Heart left ventricle (tissue), 16 donors: ENCODE measurements around the gene SAMD11. TPM values are rescaled to one million over a fixed set of nuclear protein-coding genes. Genes with fewer than 3 reads are reported as not detected.
"Not testable (repeated sequence)": the region's sequence is repeated elsewhere in the genome, so short reads cannot be mapped to it uniquely, and the experiment has no call there.

Experiments
- ATAC-seq, 4 donors: fragments of 200-7000 bp; cut with Tn5 transposase; one replicate each; pipeline ENCODE4 v1.9.1; 2020 to 2022; ENCODE audit warnings: moderate library complexity in 4 of 4, mild to moderate bottlenecking in 3 of 4, moderate number of reproducible peaks in 1 of 4
- DNase-seq, 5 donors: peaks; one replicate each; pipeline ENCODE4 v3.0.0-alpha.2; 2020
- H3K27ac ChIP-seq, 12 donors: fragments of 200-600 bp; sonication (generic) in 4 of 12; one replicate each; pipeline versions ENCODE4 v1.5.0 to v1.8.0; 2016 to 2022; ENCODE audit warnings: mild to moderate bottlenecking in 2 of 12
- H3K27me3 ChIP-seq, 9 donors: fragments of 200-600 bp; sonication (generic) in 2 of 9; one replicate each; pipeline versions ENCODE4 v1.5.1 to v1.8.0; 2016 to 2022; ENCODE audit warnings: mild to moderate bottlenecking in 3 of 9
- H3K36me3 ChIP-seq, 9 donors: fragments of 200-600 bp; sonication (generic) in 2 of 9; one replicate each; pipeline versions ENCODE4 v1.5.0 to v1.8.0; 2018 to 2022; ENCODE audit warnings: mild to moderate bottlenecking in 2 of 9
- H3K4me1 ChIP-seq, 12 donors: fragments of 200-600 bp; sonication (generic) in 4 of 12; one replicate each; pipeline versions ENCODE4 v1.5.0 to v1.8.0; 2016 to 2022; ENCODE audit warnings: mild to moderate bottlenecking in 3 of 12
- H3K4me3 ChIP-seq, 12 donors: fragments of 200-600 bp; sonication (generic) in 4 of 12; one replicate each; pipeline versions ENCODE4 v1.5.0 to v1.8.0; 2017 to 2022; ENCODE audit warnings: mild to moderate bottlenecking in 9 of 12, moderate library complexity in 4 of 12
- H3K9me3 ChIP-seq, 12 donors: fragments of 200-600 bp; sonication (generic) in 4 of 12; one replicate each; pipeline versions ENCODE4 v1.5.0 to v1.8.0; 2016 to 2022; ENCODE audit warnings: mild to moderate bottlenecking in 1 of 12
- POLR2A ChIP-seq, 2 donors: fragments of 450-650 bp; IDR thresholded peaks; one replicate each; pipeline ENCODE4 v1.6.1; 2017; ENCODE audit warnings: antibody characterized with exemption in 2 of 2, mild to moderate bottlenecking in 2 of 2, moderate library complexity in 2 of 2
- WGBS, 4 donors: extraction: QIAGEN DNeasy Blood & Tissue Kit in 2 of 4; methylation state at CpG; one replicate each; pipeline versions ENCODE4 v1.1.5 to v1.1.7; 2013 to 2018; 5-methylcytosine and 5-hydroxymethylcytosine counted together
- intact Hi-C, 10 donors: fragments of 100-400 bp; cut with DNase I; formaldehyde crosslinking; loops; one replicate each; pipeline versions ENCODE4 v1.11.1 to v1.14.2; 2022
- long read RNA-seq, 3 donors: library from polyadenylated mRNA; unstranded; transcript quantifications; one replicate each; pipeline ENCODE4 v2.0.0, GENCODE V29; 2020 to 2021
- polyA plus RNA-seq, 2 donors: library from polyadenylated mRNA; stranded (reverse); fragments of 200-250 nt; gene quantifications; one replicate each; pipeline ENCODE4 v1.2.3, GENCODE V29; 2013
- total RNA-seq, 9 donors: library from RNA; depleted of rRNA in 2 of 9; stranded (reverse); fragments of >200 nt in 2 of 9; fragmentation: NEBNext Ultra II Directional in 3 of 9; extraction: Animal tissue kit (Norgen Biotek cat#: 25700) in 3 of 9; gene quantifications; one replicate each; pipeline versions ENCODE4 v1.1.0 to v1.2.4, GENCODE V29; 2016 to 2023
- TF ChIP-seq, protein P1 (sequence below), 12 donors: fragments of 200-600 bp; sonication (generic) in 4 of 12; IDR thresholded peaks; one replicate each; pipeline versions ENCODE4 v1.5.0 to v1.8.0; 2018 to 2022; ENCODE audit warnings: antibody characterized with exemption in 12 of 12, mild to moderate bottlenecking in 5 of 12
- donor health status: ischemic (EF 13 %, LVEDD 7.1; RV severe dilation, severe dysfunction).
- donor health status: healthy with polysubstance abuse.
- donor health status: DM: no; HTN: yes; CAD: no.
- donor health status: DM: no; HTN: no; CAD: no.
- donor health status: ischemic (EF 25% LVEDD 6.9; RV normal size, moderate dysfunction).
- donor health status: ischemic (EF 25% LVEDD 5.7; RV mildly dilated, moderate dysfunction).
- donor health status: healthy.
- donor health status: DM: yes; HTN: yes; CAD: no.
- donor health status: ischemic (EF 35%, LVEDD 5.7; RV mildly dilated, moderate dysfunction).
- donor health status: nonischemic (EF 11% LVEDD 7.7; RV severe dilation, severe dysfunction).
- donor health status: DM: yes; HTN: yes; CAD: no.
- donor health status: PGD.
- donor health status: ischemic (EF 29% LVEDD 5.4; RV normal size, mild dysfunction).
- donor health status: nonischemic (EF 23%, LVEDD 6.1; RV moderate dilation, normal function).

The SAMD11 gene, protein sequence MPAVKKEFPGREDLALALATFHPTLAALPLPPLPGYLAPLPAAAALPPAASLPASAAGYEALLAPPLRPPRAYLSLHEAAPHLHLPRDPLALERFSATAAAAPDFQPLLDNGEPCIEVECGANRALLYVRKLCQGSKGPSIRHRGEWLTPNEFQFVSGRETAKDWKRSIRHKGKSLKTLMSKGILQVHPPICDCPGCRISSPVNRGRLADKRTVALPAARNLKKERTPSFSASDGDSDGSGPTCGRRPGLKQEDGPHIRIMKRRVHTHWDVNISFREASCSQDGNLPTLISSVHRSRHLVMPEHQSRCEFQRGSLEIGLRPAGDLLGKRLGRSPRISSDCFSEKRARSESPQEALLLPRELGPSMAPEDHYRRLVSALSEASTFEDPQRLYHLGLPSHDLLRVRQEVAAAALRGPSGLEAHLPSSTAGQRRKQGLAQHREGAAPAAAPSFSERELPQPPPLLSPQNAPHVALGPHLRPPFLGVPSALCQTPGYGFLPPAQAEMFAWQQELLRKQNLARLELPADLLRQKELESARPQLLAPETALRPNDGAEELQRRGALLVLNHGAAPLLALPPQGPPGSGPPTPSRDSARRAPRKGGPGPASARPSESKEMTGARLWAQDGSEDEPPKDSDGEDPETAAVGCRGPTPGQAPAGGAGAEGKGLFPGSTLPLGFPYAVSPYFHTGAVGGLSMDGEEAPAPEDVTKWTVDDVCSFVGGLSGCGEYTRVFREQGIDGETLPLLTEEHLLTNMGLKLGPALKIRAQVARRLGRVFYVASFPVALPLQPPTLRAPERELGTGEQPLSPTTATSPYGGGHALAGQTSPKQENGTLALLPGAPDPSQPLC
- total RNA-seq (1 to 10 TPM in 4 of 9 donors, under 1 TPM in 5; 0.38 to 3.2 (median 0.96) TPM), polyA plus RNA-seq (1 to 10 TPM in 1 of 2 donors, under 1 TPM in 1; 0.54 to 1.3 TPM)
- long read RNA-seq, donor 1, partial matches to known transcripts = 0 of 1 reads
- long read RNA-seq, donor 1, other reads (novel, unspliced or antisense) = 1 of 1 reads
- long read RNA-seq, donor 2 = 0 reads
- long read RNA-seq, donor 3 = 0 reads

DNA sequence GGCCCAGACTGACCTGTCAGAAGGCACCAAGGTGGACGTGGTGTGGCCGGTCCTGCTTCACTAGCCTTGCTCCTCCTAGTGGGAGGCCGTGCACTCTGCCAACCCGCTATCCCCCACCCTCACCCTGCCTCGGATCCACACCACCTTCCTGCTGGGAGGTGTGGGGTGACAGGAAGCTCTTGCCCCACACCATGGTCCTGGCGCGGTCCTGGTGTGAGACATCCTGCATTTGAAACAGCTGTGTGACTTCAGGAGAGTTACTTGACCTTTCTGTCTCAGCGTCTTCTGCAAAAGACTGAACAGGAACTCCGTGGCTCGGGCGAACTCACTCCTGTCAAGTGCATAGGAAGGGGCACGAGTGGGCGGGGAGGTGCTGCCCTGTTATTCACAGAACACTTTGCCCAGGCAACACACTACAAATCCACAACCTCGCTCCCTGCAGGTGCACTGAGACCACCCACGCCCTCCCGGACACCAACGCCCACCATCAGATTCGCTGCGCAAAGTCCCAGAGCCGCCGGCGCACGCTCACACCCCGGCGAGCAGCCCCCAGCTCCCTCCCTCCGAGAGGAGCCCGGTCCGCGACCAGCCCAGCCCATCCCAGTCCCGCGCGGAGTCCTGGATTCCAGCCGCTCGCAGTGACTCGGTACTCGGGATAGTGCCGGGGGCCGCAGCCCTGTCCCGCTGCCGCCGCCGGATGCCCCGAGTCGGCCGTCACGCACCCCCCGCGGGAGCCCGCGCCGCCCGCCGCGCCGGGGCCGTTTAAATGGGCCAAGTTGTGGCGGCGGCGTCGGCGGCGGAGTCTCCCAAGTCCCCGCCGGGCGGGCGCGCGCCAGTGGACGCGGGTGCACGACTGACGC, at the start of gene SAMD11:
TSS of gene SAMD11 (plus strand) at position 793 of the 860 bp plus-strand sequence. CDS start 509 bp downstream, outside the sequence.
- H3K4me3 ChIP-seq = peak within 1 kb of the TSS; percentile 35 to 71 (median 50)
- WGBS, 4 donors = 5 to 10% (median 8%) methylated on average over 22 to 72 of the region's 72 CpGs
- peaks cover 0 to 50% (median 33%) of the 10 kb centered on the region in 12 donors for H3K4me1 ChIP-seq
- no peaks in the 10 kb centered on the region for H3K36me3 ChIP-seq
- H3K27ac ChIP-seq = peak within 1 kb of the TSS in 3 of 12 donors; percentile 29 to 53 (median 43)
- peaks cover 34 to 95% (median 55%) of the 10 kb centered on the region in 9 donors for H3K27me3 ChIP-seq
- intact Hi-C loops = no loop called here
- ATAC-seq (peak in 3 of 4 donors; percentile 52 to 74 (median 63)), DNase-seq (peak; percentile 85 to 93 (median 90))
- no peak for TF ChIP-seq POLR2A (IDR thresholded peaks at IDR 0.05)
- TF ChIP-seq, protein P1, sequence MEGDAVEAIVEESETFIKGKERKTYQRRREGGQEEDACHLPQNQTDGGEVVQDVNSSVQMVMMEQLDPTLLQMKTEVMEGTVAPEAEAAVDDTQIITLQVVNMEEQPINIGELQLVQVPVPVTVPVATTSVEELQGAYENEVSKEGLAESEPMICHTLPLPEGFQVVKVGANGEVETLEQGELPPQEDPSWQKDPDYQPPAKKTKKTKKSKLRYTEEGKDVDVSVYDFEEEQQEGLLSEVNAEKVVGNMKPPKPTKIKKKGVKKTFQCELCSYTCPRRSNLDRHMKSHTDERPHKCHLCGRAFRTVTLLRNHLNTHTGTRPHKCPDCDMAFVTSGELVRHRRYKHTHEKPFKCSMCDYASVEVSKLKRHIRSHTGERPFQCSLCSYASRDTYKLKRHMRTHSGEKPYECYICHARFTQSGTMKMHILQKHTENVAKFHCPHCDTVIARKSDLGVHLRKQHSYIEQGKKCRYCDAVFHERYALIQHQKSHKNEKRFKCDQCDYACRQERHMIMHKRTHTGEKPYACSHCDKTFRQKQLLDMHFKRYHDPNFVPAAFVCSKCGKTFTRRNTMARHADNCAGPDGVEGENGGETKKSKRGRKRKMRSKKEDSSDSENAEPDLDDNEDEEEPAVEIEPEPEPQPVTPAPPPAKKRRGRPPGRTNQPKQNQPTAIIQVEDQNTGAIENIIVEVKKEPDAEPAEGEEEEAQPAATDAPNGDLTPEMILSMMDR (IDR thresholded peaks at IDR 0.05) = no peak
- H3K9me3 ChIP-seq = no peaks in the 10 kb centered on the region

DNA sequence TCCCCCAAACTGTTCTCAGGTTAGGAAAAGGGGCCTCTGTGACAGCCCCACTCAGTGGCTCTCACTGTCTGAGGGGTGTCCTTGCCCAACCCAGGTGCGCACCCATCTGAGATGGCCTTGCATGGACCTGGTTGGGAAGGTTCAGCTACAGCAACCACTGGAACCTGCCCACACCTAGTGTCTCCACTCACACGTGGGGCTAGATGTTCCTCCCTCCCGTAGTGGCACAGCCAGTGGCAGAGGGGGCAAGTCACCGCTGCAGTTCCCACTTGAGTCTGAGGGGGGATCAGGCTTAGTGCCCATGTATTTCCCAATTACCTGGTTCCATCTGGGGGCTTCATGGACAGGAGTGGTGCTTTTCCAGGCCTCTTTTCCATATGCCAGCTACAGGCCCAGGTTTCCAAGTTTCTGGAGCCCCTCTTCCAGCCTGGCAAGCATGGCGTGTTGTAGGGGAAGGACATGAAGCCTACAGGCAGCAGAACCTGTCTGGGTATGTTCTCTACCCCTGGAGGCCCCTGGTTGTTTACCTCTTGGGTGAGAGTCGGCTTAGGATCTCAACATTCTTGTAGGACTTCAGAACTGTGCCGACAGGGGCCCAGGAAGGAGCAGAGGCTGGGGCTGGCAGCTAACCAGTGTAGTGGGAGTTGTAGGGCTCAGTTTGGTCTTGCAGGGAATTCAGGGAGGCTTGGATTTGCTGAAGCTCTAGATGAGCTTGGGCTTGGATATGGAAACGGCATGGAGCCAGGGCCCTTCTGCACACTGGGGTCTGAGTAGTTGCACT, 47.1 kb upstream of the SAMD11 start:
- H3K36me3 ChIP-seq, H3K27me3 ChIP-seq, H3K27ac ChIP-seq, intact Hi-C loops, ATAC-seq, H3K4me1 ChIP-seq, H3K4me3 ChIP-seq, H3K9me3 ChIP-seq, DNase-seq: not testable (repeated sequence)
- WGBS, 4 donors = 65 to 73% (median 68%) methylated on average over 6 to 8 of the region's 8 CpGs

DNA sequence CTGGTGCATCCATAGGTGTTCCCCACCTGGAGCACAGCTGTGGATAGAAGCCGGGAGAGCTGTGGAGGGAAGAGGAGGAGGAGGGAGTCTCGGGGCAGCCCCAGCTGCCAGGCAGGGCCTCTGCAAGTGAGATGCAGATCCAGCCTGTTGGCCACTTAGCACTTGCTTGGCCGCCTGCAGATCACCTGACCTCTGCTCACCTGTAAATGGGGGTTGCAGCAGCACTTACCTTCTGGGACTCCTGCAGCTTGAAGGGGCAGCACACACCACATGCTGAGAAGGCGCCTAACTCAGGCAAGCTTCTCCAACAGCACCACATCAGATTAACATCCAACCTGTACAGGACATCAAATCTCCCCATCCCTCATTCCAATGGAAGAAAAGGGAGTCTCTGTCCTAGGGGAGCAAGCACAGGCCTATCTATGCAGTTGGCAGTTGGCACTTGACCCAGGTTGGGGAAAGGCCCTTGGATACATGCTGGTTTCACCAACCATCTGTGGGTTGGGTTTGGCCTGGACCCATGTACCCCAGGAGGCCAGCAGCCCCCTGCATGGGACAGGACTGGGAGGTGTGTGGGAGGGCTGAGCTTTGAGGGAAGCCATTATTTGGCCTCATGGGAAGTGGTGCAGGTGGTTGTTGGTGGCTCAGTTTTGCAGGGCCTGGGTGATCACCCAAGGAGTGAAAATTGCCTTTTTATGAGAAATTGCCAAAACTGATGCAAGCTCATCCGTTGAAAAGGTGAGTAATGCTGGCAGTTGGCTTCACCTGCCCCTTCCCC, 46.3 kb upstream of the SAMD11 start:
- H3K27ac ChIP-seq, H3K4me3 ChIP-seq, intact Hi-C loops, H3K27me3 ChIP-seq, ATAC-seq, H3K36me3 ChIP-seq, DNase-seq, H3K4me1 ChIP-seq, H3K9me3 ChIP-seq: not testable (repeated sequence)
- 58 to 74% (median 62%) methylated on average over 5 of the region's 5 CpGs for WGBS, 4 donors

DNA sequence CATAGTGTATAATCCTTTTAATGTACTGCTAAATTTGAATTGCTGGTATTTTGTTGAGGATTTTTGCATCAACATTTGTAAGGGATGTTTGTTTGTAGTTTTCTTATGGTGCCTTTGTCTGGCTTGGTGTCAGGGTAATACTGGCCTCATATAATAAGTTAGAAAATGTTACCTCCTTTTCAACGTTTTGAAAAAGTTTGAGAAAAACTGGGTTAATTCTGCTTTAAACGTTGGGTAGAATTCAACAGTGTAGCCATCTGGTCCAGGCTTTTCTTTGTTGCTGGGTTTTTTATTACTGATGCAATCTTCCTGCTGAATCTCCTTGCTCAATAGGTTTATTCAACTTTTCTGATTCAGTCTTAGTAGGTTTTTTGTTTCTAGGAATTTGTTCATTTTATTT, 43.2 kb upstream of the SAMD11 start:
- H3K36me3 ChIP-seq, ATAC-seq, H3K4me3 ChIP-seq, DNase-seq, H3K4me1 ChIP-seq, H3K27ac ChIP-seq, intact Hi-C loops, H3K9me3 ChIP-seq: not testable (repeated sequence)
- peaks cover 0 to 28% (median 0%) of the 10 kb centered on the region in 9 donors for H3K27me3 ChIP-seq
- 38 to 45% (median 42%) methylated on average over 2 of the region's 2 CpGs for WGBS, 4 donors

DNA sequence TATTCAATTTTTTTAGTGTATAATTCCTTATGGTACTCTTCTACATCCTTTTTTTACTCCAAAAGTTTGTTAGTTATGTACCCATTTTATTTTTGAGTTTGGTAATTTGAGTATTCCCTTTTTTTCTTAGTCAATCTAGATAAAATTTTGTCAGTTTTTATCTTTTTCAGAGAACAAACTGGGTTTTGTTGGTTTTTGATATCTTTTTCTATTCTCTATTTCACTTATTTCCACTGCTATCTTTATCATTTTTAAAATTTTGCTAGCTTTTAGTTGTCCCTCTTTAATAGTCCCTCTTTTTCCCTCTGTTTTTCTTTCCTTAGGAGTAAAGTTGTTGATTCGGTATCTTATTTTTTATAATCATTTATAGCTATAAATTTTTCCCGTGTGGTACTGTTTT, 42.8 kb upstream of the SAMD11 start:
- H3K9me3 ChIP-seq, DNase-seq, ATAC-seq, H3K36me3 ChIP-seq, H3K4me3 ChIP-seq, H3K4me1 ChIP-seq, intact Hi-C loops, H3K27ac ChIP-seq: not testable (repeated sequence)
- H3K27me3 ChIP-seq = peaks cover 0 to 30% (median 0%) of the 10 kb centered on the region in 9 donors
- 83 to 93% (median 88%) methylated on average over 2 of the region's 2 CpGs for WGBS, 4 donors
